ENCODE results near the gene RTKN2. TPM values are rescaled to one million over a fixed set of nuclear protein-coding genes. Genes with fewer than 3 reads are reported as not detected.

Gene RTKN2
- polyA plus RNA-seq, 3 donors = 0.07 to 0.08 TPM; not detected in 1

- Histone ChIP-seq H3K9me3 (replicated peaks in 1 of 2; ENCODE audit: control insufficient read depth in 1 of 2, insufficient read depth in 1 of 2, low read length in 2 of 2) (no peaks in the 10 kb centered on the region), H3K4me2 (replicated peaks; ENCODE audit: extremely low read depth, low read length, poor library complexity, severe bottlenecking) (no peak overlapping the region), H3K9ac (ENCODE audit: insufficient read depth, low read length, poor library complexity, severe bottlenecking) (no peak overlapping the region), H3K4me3 (replicated peaks in 1 of 3; ENCODE audit: low read depth in 2 of 3, low read length in 3 of 3) (no peak overlapping the region), H4K20me1 (ENCODE audit: insufficient read depth, low read length) (no peaks in the 10 kb centered on the region), H3K4me1 (ENCODE audit: control insufficient read depth in 1 of 2, insufficient read depth in 2 of 2, low read length in 2 of 2) (peaks cover 0 to 9% of the 10 kb centered on the region in 2 donors), H2AFZ (ENCODE audit: insufficient read depth, low read depth, low read length, poor library complexity, severe bottlenecking) (no peak overlapping the region), H3K27me3 (ENCODE audit: control insufficient read depth in 2 of 2, insufficient read depth in 2 of 2, low read length in 2 of 2) (no peaks in the 10 kb centered on the region), H3K27ac (ENCODE audit: low read depth in 1 of 2, low read length in 2 of 2) (no peak overlapping the region), H3K79me2 (ENCODE audit: insufficient read depth, low read length) (no peaks in the 10 kb centered on the region), H3K36me3 (replicated peaks in 1 of 2; ENCODE audit: control insufficient read depth in 1 of 2, insufficient read depth in 2 of 2, low read length in 2 of 2) (no peaks in the 10 kb centered on the region)
- DNase-seq = peak in 2 of 3 donors; percentile 20 to 65
- H3K27ac Mint-ChIP-seq = peak overlapping the region in 1 of 7 donors; percentile 31
- peaks cover 0 to 4% (median 0%) of the 10 kb centered on the region in 7 donors for H3K9me3 Mint-ChIP-seq
- TF ChIP-seq CTCF (IDR thresholded peaks at IDR 0.05) = no peak
- H3K36me3 Mint-ChIP-seq = peaks cover 0 to 3% of the 10 kb centered on the region in 2 donors
- intact Hi-C loops (cut with micrococcal nuclease) = loop anchor here in 1 of 2 donors (10.0 kb wide), 1 partner anchor 356 kb away; no protein-coding TSS in a partner anchor
- peaks cover 12% of the 10 kb centered on the region for H3K4me1 Mint-ChIP-seq
- 100% methylated on average over 3 of the region's 5 CpGs for WGBS (ENCODE audit: insufficient coverage)
- peaks cover 0 to 2% (median 0%) of the 10 kb centered on the region in 3 donors for H3K27me3 Mint-ChIP-seq (ENCODE audit: low read depth in 3 of 3)
- peak overlapping the region in 1 of 2 donors; percentile 24 for H3K4me3 Mint-ChIP-seq
Observed at GRCh38 chr10:62250594-62251198, 17.9 kb downstream of the RTKN2 start.

GRCh38 chr10:62249957-62250356, 18.7 kb downstream of the RTKN2 start:
- TF ChIP-seq CTCF (IDR thresholded peaks at IDR 0.05) = no peak
- Histone ChIP-seq H3K9me3 (replicated peaks in 1 of 2; ENCODE audit: control insufficient read depth in 1 of 2, insufficient read depth in 1 of 2, low read length in 2 of 2) (no peaks in the 10 kb centered on the region), H3K4me3 (replicated peaks in 1 of 3; ENCODE audit: low read depth in 2 of 3, low read length in 3 of 3) (no peak overlapping the region), H3K79me2 (ENCODE audit: insufficient read depth, low read length) (no peaks in the 10 kb centered on the region), H2AFZ (ENCODE audit: insufficient read depth, low read depth, low read length, poor library complexity, severe bottlenecking) (peak overlapping the region; percentile 15), H3K4me2 (replicated peaks; ENCODE audit: extremely low read depth, low read length, poor library complexity, severe bottlenecking) (no peak overlapping the region), H3K27me3 (ENCODE audit: control insufficient read depth in 2 of 2, insufficient read depth in 2 of 2, low read length in 2 of 2) (no peaks in the 10 kb centered on the region), H4K20me1 (ENCODE audit: insufficient read depth, low read length) (no peaks in the 10 kb centered on the region), H3K36me3 (replicated peaks in 1 of 2; ENCODE audit: control insufficient read depth in 1 of 2, insufficient read depth in 2 of 2, low read length in 2 of 2) (no peaks in the 10 kb centered on the region), H3K27ac (ENCODE audit: low read depth in 1 of 2, low read length in 2 of 2) (no peak overlapping the region), H3K4me1 (ENCODE audit: control insufficient read depth in 1 of 2, insufficient read depth in 2 of 2, low read length in 2 of 2) (peaks cover 5 to 14% of the 10 kb centered on the region in 2 donors), H3K9ac (ENCODE audit: insufficient read depth, low read length, poor library complexity, severe bottlenecking) (no peak overlapping the region)
- peaks cover 0 to 2% (median 0%) of the 10 kb centered on the region in 3 donors for H3K27me3 Mint-ChIP-seq (ENCODE audit: low read depth in 3 of 3)
- peak overlapping the region in 3 of 7 donors; percentile 21 to 68 (median 54) for H3K27ac Mint-ChIP-seq
- intact Hi-C loops (cut with micrococcal nuclease) = loop anchor here (10.0 kb wide), 3 partner anchors 85 to 355 kb away; no protein-coding TSS in a partner anchor
- H3K36me3 Mint-ChIP-seq = peaks cover 0 to 2% of the 10 kb centered on the region in 2 donors
- WGBS (ENCODE audit: insufficient coverage) = no CpG with 5 or more reads among the region's 3 CpGs
- DNase-seq = peak in 2 of 3 donors; percentile 33 to 48
- H3K4me3 Mint-ChIP-seq = no peak overlapping the region
- H3K4me1 Mint-ChIP-seq = peaks cover 15% of the 10 kb centered on the region
- peaks cover 0 to 4% (median 0%) of the 10 kb centered on the region in 7 donors for H3K9me3 Mint-ChIP-seq

Measured in CD14-positive monocyte (primary cell).